Astrocyte (in vitro differentiated cells and primary cell): Measurements from ENCODE around the gene IDI1.

Experiments
- CTCF ChIP-seq: IDR thresholded peaks from 2 replicates; pipeline ENCODE4 v1.5.1; 2011; ENCODE audit warnings: low read depth, mild to moderate bottlenecking, inconsistent platforms, low read length, moderate library complexity; ENCODE audit not compliant: insufficient read depth
- EZH2 ChIP-seq: IDR thresholded peaks from 2 replicates; pipeline ENCODE4 v1.6.1; 2012; ENCODE audit warnings: mild to moderate bottlenecking, low read length, inconsistent platforms; ENCODE audit not compliant: insufficient read depth

GRCh38 chr10:1063232-1063865, 14.4 kb upstream of the IDI1 start:
- TF ChIP-seq CTCF (no peak), EZH2 (no peak)
